ENCODE results near the gene ERBB4. TPM values are rescaled to one million over a fixed set of nuclear protein-coding genes. Genes with fewer than 3 reads are reported as not detected.

The ERBB4 gene
- polyA plus RNA-seq, 2 of the 4 experiments (the other 2 are of a cell fraction): not detected

GRCh38 chr2:211744379-211744778 lies 794.2 kb downstream of the ERBB4 start (continued):
- no peak for TF ChIP-seq CHD2 (IDR thresholded peaks at IDR 0.05; ENCODE audit: low read length, partially characterized antibody)
- no peak for TF ChIP-seq ZC3H11A (IDR thresholded peaks at IDR 0.05)
- no peak for TF ChIP-seq HDAC2 (IDR thresholded peaks at IDR 0.05)
- TF ChIP-seq BHLHE40 (IDR thresholded peaks at IDR 0.05; ENCODE audit: low read depth, low read length): no peak
- TF ChIP-seq USF2 (IDR thresholded peaks at IDR 0.05): no peak

- TF ChIP-seq CEBPB (IDR thresholded peaks at IDR 0.05): no peak
- no peak for TF ChIP-seq SREBF2 (IDR thresholded peaks at IDR 0.05)
- TF ChIP-seq POLR2AphosphoS2 (conservative IDR thresholded peaks at IDR 0.05; ENCODE audit: low read length): no peak
- DNase-seq (ENCODE audit: low read depth in 1 of 2, low spot score in 1 of 2) (no peak), FAIRE-seq (no peak), ATAC-seq (no peak)
- Histone ChIP-seq H3K4me1 (no peaks in the 10 kb centered on the region), H3K9me3 (no peaks in the 10 kb centered on the region), H3K27ac (no peak overlapping the region), H3K4me2 (no peak overlapping the region), H3K4me3 (no peak overlapping the region)
- ChIA-PET POLR2A (no interaction called here), CTCF (no interaction called here)
- WGBS (ENCODE audit: missing lambda C conversion rate): 75% methylated on average over 4 of the region's 4 CpGs
Measured at GRCh38 chr2:211741966-211742365, 796.6 kb downstream of the ERBB4 start.

- no peaks in the 10 kb centered on the region for H3K9me3 ChIP-seq
- H3K4me2 ChIP-seq: no peak overlapping the region
- TF ChIP-seq FOSB (CRISPR knock-in tag; IDR thresholded peaks at IDR 0.05): no peak
- TF ChIP-seq HOXB13 (CRISPR knock-in tag; IDR thresholded peaks at IDR 0.05; ENCODE audit: low read depth): no peak
- TF ChIP-seq USF2 (IDR thresholded peaks at IDR 0.05): no peak
- TF ChIP-seq POLR2AphosphoS2 (conservative IDR thresholded peaks at IDR 0.05; ENCODE audit: low read length): no peak
- TF ChIP-seq HMGXB4 (CRISPR knock-in tag; IDR thresholded peaks at IDR 0.05; ENCODE audit: borderline replicate concordance): no peak
- TF ChIP-seq ESRRA (IDR thresholded peaks at IDR 0.05; ENCODE audit: borderline replicate concordance, low read length): no peak
- no peak for TF ChIP-seq BHLHE40 (IDR thresholded peaks at IDR 0.05; ENCODE audit: low read depth, low read length)
- TF ChIP-seq PHF8 (IDR thresholded peaks at IDR 0.05; ENCODE audit: borderline replicate concordance, low read depth): no peak
- no peak for TF ChIP-seq FOXS1 (CRISPR knock-in tag; IDR thresholded peaks at IDR 0.05)
- TF ChIP-seq CEBPB (IDR thresholded peaks at IDR 0.05): no peak
- TF ChIP-seq MYC (IDR thresholded peaks at IDR 0.05; ENCODE audit: borderline replicate concordance, low read length): no peak
- TF ChIP-seq NPAS2 (CRISPR knock-in tag; IDR thresholded peaks at IDR 0.05; ENCODE audit: borderline replicate concordance): no peak
- TF ChIP-seq BCL3 (IDR thresholded peaks at IDR 0.05): no peak
- no peak for TF ChIP-seq ELK1 (IDR thresholded peaks at IDR 0.05; ENCODE audit: low read depth, low read length)
- TF ChIP-seq NFE2L2 (conservative IDR thresholded peaks at IDR 0.05; ENCODE audit: low read length): no peak
- TF ChIP-seq EP300 (IDR thresholded peaks at IDR 0.05): no peak
- no peak for TF ChIP-seq KDM5A (IDR thresholded peaks at IDR 0.05)
- no peak for TF ChIP-seq NR3C1 (IDR thresholded peaks at IDR 0.05)
- no peak overlapping the region for H3K27ac ChIP-seq
- no peak for FAIRE-seq
- no peak for ATAC-seq
- CTCF ChIA-PET: no interaction called here
- no peaks in the 10 kb centered on the region for H3K4me1 ChIP-seq
- DNase-seq (ENCODE audit: low read depth in 1 of 2, low spot score in 1 of 2): no peak
- POLR2A ChIA-PET: no interaction called here
- WGBS (ENCODE audit: missing lambda C conversion rate): 32% methylated on average over 3 of the region's 3 CpGs
- no peak overlapping the region for H3K4me3 ChIP-seq
Measured at GRCh38 chr2:211737282-211737681, 801.3 kb downstream of the ERBB4 start.
